Mesenteric fat pad (tissue), 1 donor: ENCODE results near the gene PMS1. TPM values are rescaled to one million over a fixed set of nuclear protein-coding genes. Genes with fewer than 3 reads are reported as not detected.
"Not testable (repeated sequence)": the region's sequence is repeated elsewhere in the genome, so short reads cannot be mapped to it uniquely, and the experiment has no call there.

Experiments
- DNase-seq: peaks from one replicate; pipeline ENCODE4 v3.0.0-alpha.2; 2020; ENCODE audit warnings: low spot score
- total RNA-seq: library from RNA; stranded (reverse); fragmentation: NEBNext Ultra II Directional; extraction: Animal tissue kit (Norgen Biotek cat#: 25700); gene quantifications from one replicate; pipeline ENCODE4 v1.2.1, GENCODE V29; 2021
- donor health status: DM: yes; HTN: yes; CAD: no.

The PMS1 gene
- total RNA-seq, 1 donor from 2014 or later, result 25.6 TPM

- DNase-seq, result no peak
These were observed 19.2 kb downstream of the PMS1 start for GRCh38 chr2:189803431-189803830.

- DNase-seq, result no peak
These were observed 34.2 kb downstream of the PMS1 start for GRCh38 chr2:189818249-189819038.

GRCh38 chr2:189819297-189819704 is 35.1 kb downstream of the PMS1 start:
- no peak for DNase-seq

- DNase-seq, result no peak
These were observed 37.9 kb downstream of the PMS1 start for GRCh38 chr2:189821953-189822748.

- DNase-seq, result no peak
These were observed 40.6 kb downstream of the PMS1 start for GRCh38 chr2:189824694-189825396.

- DNase-seq, result no peak
These were observed 41.8 kb downstream of the PMS1 start for GRCh38 chr2:189826039-189826438.

GRCh38 chr2:189829102-189829833 is 45.0 kb downstream of the PMS1 start:
- no peak for DNase-seq

- DNase-seq, result no peak
These were observed 46.3 kb downstream of the PMS1 start for GRCh38 chr2:189830510-189830909.

GRCh38 chr2:189834059-189834458 is 49.8 kb downstream of the PMS1 start:
- DNase-seq, result no peak

GRCh38 chr2:189834642-189835041 is 50.4 kb downstream of the PMS1 start:
- DNase-seq, result not testable (repeated sequence)

GRCh38 chr2:189835855-189836558 is 51.8 kb downstream of the PMS1 start:
- no peak for DNase-seq

- no peak for DNase-seq
These were observed 52.4 kb downstream of the PMS1 start for GRCh38 chr2:189836644-189837043.

GRCh38 chr2:189837326-189837725 is 53.1 kb downstream of the PMS1 start:
- no peak for DNase-seq

- DNase-seq, result no peak
These were observed 56.8 kb downstream of the PMS1 start for GRCh38 chr2:189841019-189841418.

GRCh38 chr2:189848276-189848675 is 64.0 kb downstream of the PMS1 start:
- no peak for DNase-seq

GRCh38 chr2:189849550-189849949 is 65.3 kb downstream of the PMS1 start:
- no peak for DNase-seq

GRCh38 chr2:189851174-189851826 is 67.0 kb downstream of the PMS1 start:
- no peak for DNase-seq

GRCh38 chr2:189854187-189854586 is 69.9 kb downstream of the PMS1 start:
- no peak for DNase-seq

- DNase-seq, result no peak
These were observed 70.7 kb downstream of the PMS1 start for GRCh38 chr2:189854940-189855339.

- no peak for DNase-seq
These were observed 74.0 kb downstream of the PMS1 start for GRCh38 chr2:189858291-189858690.
